ENCODE data around the gene SNX13.
"Not testable (repeated sequence)": the region's sequence is repeated elsewhere in the genome, so short reads cannot be mapped to it uniquely, and the experiment has no call there.

The SNX13 gene

GRCh38 chr7:17844022-17844421 lies 96.3 kb downstream of the SNX13 start:
- DNase-seq, result no peak

DNA sequence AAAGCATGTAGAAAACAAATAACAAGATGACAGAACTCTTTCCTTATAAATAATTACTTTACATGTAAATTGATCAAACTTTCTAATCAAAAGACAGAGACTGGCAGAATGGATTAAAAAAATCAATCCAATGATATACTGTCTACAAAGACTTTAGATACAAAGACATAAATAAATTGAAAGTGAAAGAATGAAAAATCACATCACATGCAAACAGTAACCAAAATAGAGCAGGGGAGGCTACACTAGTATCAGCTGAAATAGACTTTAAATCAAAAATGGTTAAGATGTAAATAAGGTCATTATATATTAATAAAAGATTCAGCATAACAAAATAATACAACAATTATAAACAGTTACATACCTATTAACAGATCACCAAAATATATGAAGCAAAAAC lies 97.3 kb downstream of the SNX13 start:
- DNase-seq, result no peak

GRCh38 chr7:17832820-17833355 lies 107.4 kb downstream of the SNX13 start:
- no peak for DNase-seq

DNA sequence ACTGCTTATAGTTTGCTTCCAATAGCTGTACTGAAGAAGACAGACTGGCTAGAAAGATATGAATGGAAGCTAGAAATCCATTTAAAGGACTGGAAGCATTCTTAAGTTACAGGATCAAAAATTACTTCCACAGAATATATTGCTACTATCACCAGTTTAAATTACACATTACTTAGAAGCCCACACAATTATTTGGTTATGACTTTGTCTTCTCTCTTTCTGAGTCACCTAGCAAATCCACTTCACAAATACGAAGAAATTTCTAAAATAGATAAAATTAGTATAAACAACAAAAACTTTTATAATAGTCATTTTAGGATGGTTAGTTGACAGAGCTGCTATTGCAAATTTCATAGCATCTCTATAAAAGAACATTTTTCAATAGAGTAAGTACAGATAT lies 108.1 kb downstream of the SNX13 start:
- DNase-seq, result no peak

GRCh38 chr7:17830206-17830605 lies 110.1 kb downstream of the SNX13 start:
- DNase-seq, result no peak

GRCh38 chr7:17829001-17829400 lies 111.3 kb downstream of the SNX13 start:
- no peak for DNase-seq

DNA sequence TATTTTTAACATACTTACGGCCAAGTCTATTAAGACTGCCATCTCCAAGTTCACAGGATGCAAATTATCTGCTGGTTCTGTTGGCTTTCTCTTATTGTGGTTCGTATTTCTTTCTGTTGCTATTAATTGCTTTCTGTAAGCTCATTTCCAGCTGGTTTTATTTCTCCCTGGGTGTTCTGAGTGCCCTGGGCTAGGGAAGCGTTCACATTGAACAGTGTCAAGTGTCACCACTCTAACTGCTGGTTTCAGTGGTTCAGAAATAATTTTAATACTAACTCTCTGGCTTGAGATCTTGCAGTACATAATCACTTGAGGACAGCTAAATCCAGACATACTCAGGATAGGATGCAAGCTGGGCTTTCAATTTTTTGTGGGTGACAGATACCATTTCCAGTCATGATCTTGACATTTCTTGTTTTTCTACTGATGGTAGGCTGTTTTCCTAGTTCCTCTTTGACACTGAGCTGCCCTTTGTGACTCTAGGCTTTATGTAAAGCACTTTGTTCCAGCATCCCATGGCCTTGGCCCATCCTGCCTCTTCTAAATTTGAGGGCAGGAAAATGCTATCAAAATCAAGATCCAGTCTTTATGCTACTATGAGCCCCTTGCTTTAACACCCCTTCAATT lies 117.6 kb downstream of the SNX13 start:
- DNase-seq, result no peak

- DNase-seq, result no peak
These were observed 123.4 kb downstream of the SNX13 start for GRCh38 chr7:17816903-17817302.

DNA sequence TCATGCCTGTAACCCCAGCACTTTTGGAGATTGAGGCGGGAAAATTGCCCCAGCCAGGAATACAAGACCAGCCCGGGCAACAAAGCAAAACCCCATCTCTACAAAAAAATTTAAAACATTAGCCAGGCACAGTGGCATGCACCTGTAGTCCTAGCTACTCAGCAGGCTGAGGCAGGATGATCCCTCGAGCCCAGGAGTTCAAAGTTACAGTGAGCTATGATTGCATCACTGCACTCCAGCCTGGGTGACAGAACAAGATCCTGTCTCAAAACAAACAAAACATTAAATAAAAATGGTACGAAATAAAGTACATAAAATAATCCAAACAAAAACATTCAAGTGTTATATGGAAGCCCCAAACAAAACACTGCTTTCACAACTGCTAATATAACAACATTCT lies 125.0 kb downstream of the SNX13 start:
- no peak for DNase-seq

DNA sequence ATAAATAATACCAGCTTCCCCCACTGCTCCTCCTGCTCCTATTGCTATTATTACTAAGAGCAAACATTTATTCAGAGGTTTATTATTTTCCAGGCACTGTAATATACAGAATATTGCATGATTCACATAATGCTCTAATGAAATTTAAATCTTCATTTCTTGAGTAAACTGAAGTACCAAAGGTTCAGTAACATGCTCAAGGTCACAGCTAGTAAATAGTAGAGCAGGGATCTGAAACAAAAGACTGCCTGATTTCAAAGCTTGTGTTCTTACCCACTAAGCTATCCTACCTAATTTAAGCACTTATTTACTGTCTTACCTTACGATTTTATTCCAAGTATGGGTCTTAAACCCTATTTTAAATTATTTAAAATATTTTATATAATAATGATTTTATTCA lies 126.2 kb downstream of the SNX13 start:
- no peak for DNase-seq

GRCh38 chr7:17809215-17809614 lies 131.1 kb downstream of the SNX13 start:
- DNase-seq, result not testable (repeated sequence)

- no peak for DNase-seq
These were observed 133.1 kb downstream of the SNX13 start for GRCh38 chr7:17807242-17807641.

DNA sequence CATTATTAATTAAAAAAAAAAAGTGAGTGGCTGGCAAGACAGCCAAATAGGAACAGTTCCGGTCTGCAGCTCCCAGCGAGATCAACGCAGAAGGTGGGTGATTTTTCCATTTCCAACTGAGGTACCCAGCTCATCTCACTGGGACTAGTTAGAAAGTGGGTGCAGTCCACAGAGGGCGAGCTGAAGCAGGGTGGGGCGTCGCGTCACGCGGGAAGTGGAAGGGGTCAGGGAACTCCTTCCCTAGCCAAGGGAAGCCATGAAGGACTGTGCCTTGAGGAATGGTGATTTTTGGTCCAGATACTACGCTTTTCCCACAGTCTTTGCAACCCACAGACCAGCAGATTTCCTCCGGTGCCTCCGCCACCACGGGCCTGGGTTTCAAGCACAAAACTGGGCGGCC lies 133.7 kb downstream of the SNX13 start:
- no peak for DNase-seq

GRCh38 chr7:17802056-17802455 lies 138.2 kb downstream of the SNX13 start:
- DNase-seq, result no peak

- no peak for DNase-seq
These were observed 148.0 kb downstream of the SNX13 start for GRCh38 chr7:17792075-17792936.

- no peak for DNase-seq
These were observed 153.0 kb downstream of the SNX13 start for GRCh38 chr7:17787257-17787656.

GRCh38 chr7:17786314-17786852 lies 153.9 kb downstream of the SNX13 start:
- DNase-seq, result no peak

GRCh38 chr7:17782216-17782549 lies 158.1 kb downstream of the SNX13 start:
- DNase-seq, result no peak

GRCh38 chr7:17781491-17782215 lies 158.6 kb downstream of the SNX13 start:
- DNase-seq, result no peak

DNA sequence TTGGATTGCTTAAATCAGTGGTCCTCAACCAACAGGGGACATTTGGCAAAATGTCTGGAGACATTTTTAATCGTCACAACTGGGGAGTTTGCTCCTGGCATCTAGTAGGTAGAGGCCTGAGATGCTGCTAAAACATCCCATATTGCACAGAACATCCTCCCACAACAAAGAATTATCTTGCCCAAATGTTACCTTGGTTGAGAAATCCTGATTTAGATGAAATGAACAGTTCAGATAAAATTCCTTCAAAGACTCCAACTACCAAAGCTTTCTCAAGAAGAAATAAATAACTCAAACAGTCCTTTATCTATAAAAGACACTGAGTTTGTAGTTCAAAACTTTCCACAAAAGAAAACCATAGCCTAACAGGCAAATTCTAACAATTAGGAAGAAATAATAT lies 160.9 kb downstream of the SNX13 start:
- DNase-seq, result no peak

DNA sequence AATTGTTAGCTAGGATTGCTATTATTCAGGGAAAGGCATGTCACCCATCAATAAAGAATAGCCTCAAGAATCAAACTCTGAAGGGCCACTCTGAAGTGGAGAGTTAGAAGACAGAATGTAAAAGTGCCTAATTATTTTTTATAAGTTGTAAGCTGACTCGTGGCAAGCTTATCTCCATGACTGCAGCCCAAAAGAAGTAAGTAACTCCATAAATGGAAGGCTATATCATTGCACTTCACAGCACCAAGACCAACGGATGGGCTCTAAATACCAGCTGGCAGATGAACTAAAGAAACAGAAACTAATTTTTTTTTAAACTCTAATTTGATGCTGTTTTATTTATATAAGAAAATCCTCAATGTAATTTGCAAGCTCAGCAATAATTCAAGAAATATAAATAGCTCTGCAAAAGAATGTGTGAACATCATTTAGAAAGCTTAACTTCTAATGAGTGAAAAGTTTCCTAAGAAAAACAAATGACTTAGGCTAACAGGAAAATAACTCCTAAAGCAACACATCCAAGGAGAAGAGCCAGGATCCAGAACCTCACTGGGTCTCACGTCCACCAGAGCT lies 165.5 kb downstream of the SNX13 start:
- DNase-seq, result no peak

- DNase-seq, result no peak
These were observed 166.0 kb downstream of the SNX13 start for GRCh38 chr7:17774248-17774647.

GRCh38 chr7:17773289-17773626 lies 167.0 kb downstream of the SNX13 start:
- no peak for DNase-seq
